ENCODE measurements around the gene ST7L. TPM values are rescaled to one million over a fixed set of nuclear protein-coding genes. Genes with fewer than 3 reads are reported as not detected.

ST7L gene
- total and polyA plus RNA-seq, 9 of the 15 experiments (the other 6 are each of a cell fraction or from before 2014, with no cell fraction given), result 9.0 to 32.5 (median 26.6) TPM

DNA sequence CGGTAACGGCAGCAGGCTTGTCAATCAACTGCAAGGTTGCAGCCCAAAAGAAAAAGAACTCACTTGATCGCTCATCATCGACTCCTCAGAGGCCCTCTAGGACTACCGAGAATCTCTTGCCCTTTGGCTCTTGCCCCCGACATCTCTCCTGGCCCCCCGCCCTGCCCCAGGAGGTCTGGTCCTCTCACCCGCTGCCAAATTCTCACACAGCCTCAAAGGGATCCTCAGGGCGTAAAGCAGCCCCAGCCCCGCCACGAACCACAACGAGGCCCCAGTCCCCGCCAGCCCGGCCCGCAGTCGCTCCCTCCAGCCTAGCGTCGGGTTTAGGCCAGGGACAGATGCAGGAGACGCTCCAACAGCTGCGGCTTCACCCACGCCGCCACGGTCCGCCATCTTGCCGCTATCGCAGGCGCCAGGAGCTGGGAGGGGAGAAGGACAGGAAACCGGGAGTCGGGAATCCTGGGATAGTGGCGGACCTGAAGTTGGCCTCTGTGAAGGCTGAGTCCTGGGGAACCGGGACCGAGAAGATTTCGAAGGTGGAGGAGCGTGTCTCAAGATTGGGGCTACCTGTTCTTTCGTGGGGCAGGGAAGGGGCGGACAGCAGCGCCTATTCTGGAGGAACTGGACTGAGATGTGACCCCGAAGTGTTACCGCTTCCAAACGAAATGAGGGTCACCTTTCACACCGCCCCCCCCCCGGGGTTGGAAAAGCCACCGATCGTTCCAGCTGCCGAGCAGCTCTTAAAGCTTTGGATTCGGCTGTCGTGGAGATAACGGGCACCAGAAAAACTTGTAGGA is at the start of gene ST7L (continued):
- TF ChIP-seq, protein P1, sequence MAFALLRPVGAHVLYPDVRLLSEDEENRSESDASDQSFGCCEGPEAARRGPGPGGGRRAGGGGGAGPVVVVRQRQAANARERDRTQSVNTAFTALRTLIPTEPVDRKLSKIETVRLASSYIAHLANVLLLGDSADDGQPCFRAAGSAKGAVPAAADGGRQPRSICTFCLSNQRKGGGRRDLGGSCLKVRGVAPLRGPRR (CRISPR knock-in tag; IDR thresholded peaks at IDR 0.05), result no peak
- TF ChIP-seq, protein P2, sequence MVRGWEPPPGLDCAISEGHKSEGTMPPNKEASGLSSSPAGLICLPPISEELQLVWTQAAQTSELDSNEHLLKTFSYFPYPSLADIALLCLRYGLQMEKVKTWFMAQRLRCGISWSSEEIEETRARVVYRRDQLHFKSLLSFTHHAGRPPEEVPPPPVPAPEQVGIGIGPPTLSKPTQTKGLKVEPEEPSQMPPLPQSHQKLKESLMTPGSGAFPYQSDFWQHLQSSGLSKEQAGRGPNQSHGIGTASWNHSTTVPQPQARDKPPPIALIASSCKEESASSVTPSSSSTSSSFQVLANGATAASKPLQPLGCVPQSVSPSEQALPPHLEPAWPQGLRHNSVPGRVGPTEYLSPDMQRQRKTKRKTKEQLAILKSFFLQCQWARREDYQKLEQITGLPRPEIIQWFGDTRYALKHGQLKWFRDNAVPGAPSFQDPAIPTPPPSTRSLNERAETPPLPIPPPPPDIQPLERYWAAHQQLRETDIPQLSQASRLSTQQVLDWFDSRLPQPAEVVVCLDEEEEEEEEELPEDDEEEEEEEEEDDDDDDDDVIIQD (CRISPR knock-in tag; IDR thresholded peaks at IDR 0.05), result no peak; the same call in 1 of the 2 replicates
- TF ChIP-seq ZKSCAN1 (IDR thresholded peaks at IDR 0.05; ENCODE audit: low read depth, low read length) (0 out of 2 replicates have a peak, but pooled peaks have one; percentile 12), MCM5 (IDR thresholded peaks at IDR 0.05; ENCODE audit: low read depth) (no peak), ZEB2 (IDR thresholded peaks at IDR 0.05) (no peak), HIVEP1 (CRISPR knock-in tag; IDR thresholded peaks at IDR 0.05) (no peak), ZNF717 (CRISPR knock-in tag; IDR thresholded peaks at IDR 0.05) (no peak), EP300 (IDR thresholded peaks at IDR 0.05; ENCODE audit: low read length) (no peak; the same call in 1 of the 2 replicates), RBM39 (optimal IDR thresholded peaks at IDR 0.05; ENCODE audit: low read depth, low read length) (no peak), PHTF2 (CRISPR knock-in tag; IDR thresholded peaks at IDR 0.05) (no peak), ZFP1 (CRISPR knock-in tag; IDR thresholded peaks at IDR 0.05) (no peak), ZNF197 (CRISPR knock-in tag; IDR thresholded peaks at IDR 0.05; ENCODE audit: low read depth) (no peak), NONO (IDR thresholded peaks at IDR 0.05; ENCODE audit: low read depth in 2 of 2, low read length in 1 of 2) (no peak), ZBTB17 (CRISPR knock-in tag; IDR thresholded peaks at IDR 0.05) (no peak), EHMT2 (IDR thresholded peaks at IDR 0.05) (no peak), MYC (IDR thresholded peaks at IDR 0.05; ENCODE audit: low read depth, low read length) (peak; percentile 80), MYC (CRISPR knock-in tag; IDR thresholded peaks at IDR 0.05; ENCODE audit: borderline replicate concordance, low read depth) (0 out of 2 replicates have a peak, but pooled peaks have one; percentile 16), POLR2B (IDR thresholded peaks at IDR 0.05; ENCODE audit: low read depth, partially characterized antibody) (peak; percentile 62), PML (IDR thresholded peaks at IDR 0.05; ENCODE audit: low read length) (no peak; the same call in 1 of the 2 replicates), RUNX1 (IDR thresholded peaks at IDR 0.05; ENCODE audit: low read depth) (no peak), RBM14 (IDR thresholded peaks at IDR 0.05; ENCODE audit: borderline replicate concordance, insufficient read depth, low read depth, low read length) (0 out of 2 replicates have a peak, but pooled peaks have one; percentile 91)
- TF ChIP-seq, protein P3, sequence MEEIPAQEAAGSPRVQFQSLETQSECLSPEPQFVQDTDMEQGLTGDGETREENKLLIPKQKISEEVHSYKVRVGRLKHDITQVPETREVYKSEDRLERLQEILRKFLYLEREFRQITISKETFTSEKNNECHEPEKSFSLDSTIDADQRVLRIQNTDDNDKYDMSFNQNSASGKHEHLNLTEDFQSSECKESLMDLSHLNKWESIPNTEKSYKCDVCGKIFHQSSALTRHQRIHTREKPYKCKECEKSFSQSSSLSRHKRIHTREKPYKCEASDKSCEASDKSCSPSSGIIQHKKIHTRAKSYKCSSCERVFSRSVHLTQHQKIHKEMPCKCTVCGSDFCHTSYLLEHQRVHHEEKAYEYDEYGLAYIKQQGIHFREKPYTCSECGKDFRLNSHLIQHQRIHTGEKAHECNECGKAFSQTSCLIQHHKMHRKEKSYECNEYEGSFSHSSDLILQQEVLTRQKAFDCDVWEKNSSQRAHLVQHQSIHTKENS (CRISPR knock-in tag; IDR thresholded peaks at IDR 0.05), result no peak
- TF ChIP-seq, protein P4, sequence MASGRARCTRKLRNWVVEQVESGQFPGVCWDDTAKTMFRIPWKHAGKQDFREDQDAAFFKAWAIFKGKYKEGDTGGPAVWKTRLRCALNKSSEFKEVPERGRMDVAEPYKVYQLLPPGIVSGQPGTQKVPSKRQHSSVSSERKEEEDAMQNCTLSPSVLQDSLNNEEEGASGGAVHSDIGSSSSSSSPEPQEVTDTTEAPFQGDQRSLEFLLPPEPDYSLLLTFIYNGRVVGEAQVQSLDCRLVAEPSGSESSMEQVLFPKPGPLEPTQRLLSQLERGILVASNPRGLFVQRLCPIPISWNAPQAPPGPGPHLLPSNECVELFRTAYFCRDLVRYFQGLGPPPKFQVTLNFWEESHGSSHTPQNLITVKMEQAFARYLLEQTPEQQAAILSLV (tag; IDR thresholded peaks at IDR 0.05), result no peak
- TF ChIP-seq, protein P5, sequence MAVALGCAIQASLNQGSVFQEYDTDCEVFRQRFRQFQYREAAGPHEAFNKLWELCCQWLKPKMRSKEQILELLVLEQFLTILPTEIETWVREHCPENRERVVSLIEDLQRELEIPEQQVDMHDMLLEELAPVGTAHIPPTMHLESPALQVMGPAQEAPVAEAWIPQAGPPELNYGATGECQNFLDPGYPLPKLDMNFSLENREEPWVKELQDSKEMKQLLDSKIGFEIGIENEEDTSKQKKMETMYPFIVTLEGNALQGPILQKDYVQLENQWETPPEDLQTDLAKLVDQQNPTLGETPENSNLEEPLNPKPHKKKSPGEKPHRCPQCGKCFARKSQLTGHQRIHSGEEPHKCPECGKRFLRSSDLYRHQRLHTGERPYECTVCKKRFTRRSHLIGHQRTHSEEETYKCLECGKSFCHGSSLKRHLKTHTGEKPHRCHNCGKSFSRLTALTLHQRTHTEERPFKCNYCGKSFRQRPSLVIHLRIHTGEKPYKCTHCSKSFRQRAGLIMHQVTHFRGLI (CRISPR knock-in tag; IDR thresholded peaks at IDR 0.05), result no peak

Measured in K562 (cell line).